Heart left ventricle (tissue), 13 donors: ENCODE results near the gene DIO3.

Experiments
- POLR2A ChIP-seq, 2 donors: fragments of 450-650 bp; IDR thresholded peaks; one replicate each; pipeline ENCODE4 v1.6.1; 2017; ENCODE audit warnings: antibody characterized with exemption in 2 of 2, mild to moderate bottlenecking in 2 of 2, moderate library complexity in 2 of 2
- TF ChIP-seq, protein P1 (sequence below), 12 donors: fragments of 200-600 bp; sonication (generic) in 4 of 12; IDR thresholded peaks; one replicate each; pipeline versions ENCODE4 v1.5.0 to v1.8.0; 2018 to 2022; ENCODE audit warnings: antibody characterized with exemption in 12 of 12, mild to moderate bottlenecking in 5 of 12
- donor health status: ischemic (EF 13 %, LVEDD 7.1; RV severe dilation, severe dysfunction).
- donor health status: DM: no; HTN: yes; CAD: no.
- donor health status: DM: no; HTN: no; CAD: no.
- donor health status: ischemic (EF 25% LVEDD 6.9; RV normal size, moderate dysfunction).
- donor health status: ischemic (EF 25% LVEDD 5.7; RV mildly dilated, moderate dysfunction).
- donor health status: ischemic (EF 35%, LVEDD 5.7; RV mildly dilated, moderate dysfunction).
- donor health status: nonischemic (EF 11% LVEDD 7.7; RV severe dilation, severe dysfunction).
- donor health status: DM: yes; HTN: yes; CAD: no.
- donor health status: PGD.
- donor health status: ischemic (EF 29% LVEDD 5.4; RV normal size, mild dysfunction).
- donor health status: nonischemic (EF 23%, LVEDD 6.1; RV moderate dilation, normal function).

DNA sequence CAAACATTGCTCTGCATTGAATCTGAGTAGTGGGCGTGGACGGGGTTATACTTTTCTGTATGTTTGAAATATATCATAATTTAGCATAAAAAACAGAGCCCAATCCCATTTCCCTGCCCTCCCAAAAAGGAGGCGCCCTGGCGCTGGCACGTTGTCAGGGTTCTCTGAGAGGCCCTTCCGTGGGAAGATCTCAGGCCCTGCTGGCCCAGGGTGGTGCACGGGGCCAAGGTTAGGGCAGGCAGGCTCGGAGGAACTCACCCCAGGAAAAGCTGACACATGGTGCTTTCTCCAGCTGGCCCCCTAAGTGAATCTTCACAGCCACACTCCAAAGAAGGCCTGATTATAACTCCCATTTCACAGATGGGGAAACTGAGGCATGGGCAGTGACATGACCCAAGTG is 17.2 kb downstream of the DIO3 start:
- no peak for TF ChIP-seq POLR2A (IDR thresholded peaks at IDR 0.05)
- TF ChIP-seq, protein P1, sequence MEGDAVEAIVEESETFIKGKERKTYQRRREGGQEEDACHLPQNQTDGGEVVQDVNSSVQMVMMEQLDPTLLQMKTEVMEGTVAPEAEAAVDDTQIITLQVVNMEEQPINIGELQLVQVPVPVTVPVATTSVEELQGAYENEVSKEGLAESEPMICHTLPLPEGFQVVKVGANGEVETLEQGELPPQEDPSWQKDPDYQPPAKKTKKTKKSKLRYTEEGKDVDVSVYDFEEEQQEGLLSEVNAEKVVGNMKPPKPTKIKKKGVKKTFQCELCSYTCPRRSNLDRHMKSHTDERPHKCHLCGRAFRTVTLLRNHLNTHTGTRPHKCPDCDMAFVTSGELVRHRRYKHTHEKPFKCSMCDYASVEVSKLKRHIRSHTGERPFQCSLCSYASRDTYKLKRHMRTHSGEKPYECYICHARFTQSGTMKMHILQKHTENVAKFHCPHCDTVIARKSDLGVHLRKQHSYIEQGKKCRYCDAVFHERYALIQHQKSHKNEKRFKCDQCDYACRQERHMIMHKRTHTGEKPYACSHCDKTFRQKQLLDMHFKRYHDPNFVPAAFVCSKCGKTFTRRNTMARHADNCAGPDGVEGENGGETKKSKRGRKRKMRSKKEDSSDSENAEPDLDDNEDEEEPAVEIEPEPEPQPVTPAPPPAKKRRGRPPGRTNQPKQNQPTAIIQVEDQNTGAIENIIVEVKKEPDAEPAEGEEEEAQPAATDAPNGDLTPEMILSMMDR (IDR thresholded peaks at IDR 0.05), result no peak
